NCI-H128 (cell line): ENCODE measurements around the gene BANP.
A peak's percentile ranks its signal among the peaks of the same experiment; 100 is the strongest.
"Not testable (repeated sequence)": the region's sequence is repeated elsewhere in the genome, so short reads cannot be mapped to it uniquely, and the experiment has no call there.

ENCODE experiments used
- DNase-seq: peaks from one replicate; lab custom pipeline; 2025; ENCODE audit not compliant: unreplicated experiment; lab: John Stamatoyannopoulos, UW

The BANP gene

GRCh38 chr16:87950765-87951551 is at the start of gene BANP:
TSS of gene BANP (plus strand) at chr16:87951434. CDS start at chr16:87975116, 23,682 bp downstream.
- DNase-seq, result peak; percentile 89

GRCh38 chr16:87904963-87905362 is 46.3 kb upstream of the BANP start:
- not testable (repeated sequence) for DNase-seq

GRCh38 chr16:87905521-87905920 is 45.7 kb upstream of the BANP start:
- not testable (repeated sequence) for DNase-seq

GRCh38 chr16:87908101-87908500 is 43.1 kb upstream of the BANP start:
- DNase-seq, result not testable (repeated sequence)

- peak; percentile 23 for DNase-seq
Observed at GRCh38 chr16:87909203-87909935, 41.9 kb upstream of the BANP start.

GRCh38 chr16:87911106-87911763 is 40.0 kb upstream of the BANP start:
- DNase-seq, result peak; percentile 9

GRCh38 chr16:87912691-87913090 is 38.5 kb upstream of the BANP start:
- DNase-seq, result not testable (repeated sequence)

GRCh38 chr16:87914021-87914725 is 37.1 kb upstream of the BANP start:
- not testable (repeated sequence) for DNase-seq

- DNase-seq, result no peak
Observed at GRCh38 chr16:87914812-87915211, 36.4 kb upstream of the BANP start.

GRCh38 chr16:87917503-87917902 is 33.7 kb upstream of the BANP start:
- no peak for DNase-seq

GRCh38 chr16:87918338-87918737 is 32.9 kb upstream of the BANP start:
- DNase-seq, result no peak

GRCh38 chr16:87918866-87919680 is 32.2 kb upstream of the BANP start:
- no peak for DNase-seq

GRCh38 chr16:87919681-87919994 is 31.6 kb upstream of the BANP start:
- DNase-seq, result no peak

GRCh38 chr16:87921236-87921773 is 29.9 kb upstream of the BANP start:
- no peak for DNase-seq

- no peak for DNase-seq
Observed at GRCh38 chr16:87922250-87922871, 28.9 kb upstream of the BANP start.

GRCh38 chr16:87924041-87924810 is 27.0 kb upstream of the BANP start:
- peak; percentile 44 for DNase-seq

GRCh38 chr16:87924811-87925670 is 26.2 kb upstream of the BANP start:
- peak; percentile 89 for DNase-seq
